Inferior parietal cortex (tissue), 1 donor: Measurements from ENCODE around the gene NCBP3.
"Not testable (repeated sequence)": the region's sequence is repeated elsewhere in the genome, so short reads cannot be mapped to it uniquely, and the experiment has no call there.

Experiments used
- DNase-seq: peaks from one replicate; pipeline ENCODE4 v3.0.0-alpha.2; 2016; ENCODE audit errors: extremely low spot score

The NCBP3 gene

DNA sequence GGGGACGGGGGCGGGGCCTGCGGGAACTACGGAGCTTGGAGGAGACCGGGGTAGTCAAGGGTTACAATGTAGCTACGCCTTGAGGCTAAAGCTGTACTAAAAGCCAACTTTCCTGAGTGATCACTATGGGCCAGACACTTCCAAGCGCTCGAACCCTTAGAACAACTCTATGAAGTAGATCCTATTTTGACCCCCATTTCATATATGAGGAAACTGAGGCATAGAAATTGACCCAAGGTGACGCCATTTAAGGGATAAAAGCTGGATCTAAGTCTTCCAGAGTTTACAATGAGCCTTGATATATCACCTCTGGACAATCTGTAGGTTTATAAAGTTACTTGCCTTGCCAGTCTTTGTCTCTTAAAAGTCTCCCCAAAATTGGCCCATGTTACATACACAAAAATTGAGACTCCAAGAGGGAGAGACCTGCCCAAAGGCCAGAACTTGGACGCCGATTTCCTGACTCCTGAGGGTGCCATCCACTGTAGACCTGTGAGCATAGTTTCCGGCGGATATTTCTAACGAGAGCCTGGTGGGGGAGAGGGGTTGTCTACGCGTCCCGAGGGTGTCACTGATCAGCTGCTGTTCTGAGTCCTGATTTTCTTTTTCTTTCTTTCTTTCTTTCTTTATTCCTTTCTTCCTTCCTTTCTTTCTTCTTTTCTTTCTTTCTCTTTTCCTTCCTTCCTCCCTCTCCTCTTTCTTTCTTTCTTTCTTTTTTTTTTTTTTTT, 555 bp upstream of the NCBP3 start:
- DNase-seq = no peak

GRCh38 chr17:3845291-3845620, 790 bp downstream of the NCBP3 start:
- DNase-seq = no peak

DNA sequence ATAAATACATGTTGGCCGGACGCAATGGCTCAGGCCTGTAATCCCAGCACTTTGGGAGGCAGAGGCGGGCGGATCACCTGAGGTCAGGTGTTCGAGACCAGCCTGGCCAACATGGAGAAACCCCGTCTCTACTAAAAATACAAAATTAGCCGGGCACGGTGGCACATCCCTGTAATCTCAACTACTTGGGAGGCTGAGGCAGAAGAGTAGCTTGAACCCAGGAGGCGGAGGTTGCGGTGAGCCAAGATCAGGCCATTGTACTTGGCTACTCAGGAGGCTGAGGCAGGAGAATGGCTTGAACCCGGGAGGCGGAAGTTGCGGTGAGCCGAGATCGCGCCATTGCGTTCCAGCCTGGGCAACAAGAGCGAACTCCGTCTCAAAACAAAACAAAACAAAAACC, 1.5 kb downstream of the NCBP3 start:
- DNase-seq = not testable (repeated sequence)

GRCh38 chr17:3843935-3844516, 2.0 kb downstream of the NCBP3 start:
- DNase-seq = no peak

- no peak for DNase-seq
Observed at GRCh38 chr17:3838206-3838605, 7.8 kb downstream of the NCBP3 start.

DNA sequence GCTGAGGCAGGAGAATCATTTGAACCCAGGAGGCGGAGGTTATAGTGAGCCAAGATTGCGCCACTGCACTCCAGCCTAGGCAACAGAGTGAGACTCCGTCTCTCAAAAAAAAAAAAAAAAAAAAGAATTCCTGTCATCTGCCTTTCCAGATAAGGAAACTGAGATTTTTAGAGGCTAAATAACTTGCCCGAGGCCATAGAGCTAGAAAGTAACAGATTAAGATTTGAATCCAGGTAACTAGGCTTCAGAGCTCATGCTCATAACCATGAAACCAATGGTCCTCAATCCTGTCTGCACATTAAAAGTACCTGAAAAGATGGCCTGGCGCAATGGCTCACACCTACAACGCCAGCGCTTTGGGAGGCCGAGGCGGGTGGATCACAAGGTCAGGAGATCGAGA, 9.5 kb downstream of the NCBP3 start:
- DNase-seq = no peak

DNA sequence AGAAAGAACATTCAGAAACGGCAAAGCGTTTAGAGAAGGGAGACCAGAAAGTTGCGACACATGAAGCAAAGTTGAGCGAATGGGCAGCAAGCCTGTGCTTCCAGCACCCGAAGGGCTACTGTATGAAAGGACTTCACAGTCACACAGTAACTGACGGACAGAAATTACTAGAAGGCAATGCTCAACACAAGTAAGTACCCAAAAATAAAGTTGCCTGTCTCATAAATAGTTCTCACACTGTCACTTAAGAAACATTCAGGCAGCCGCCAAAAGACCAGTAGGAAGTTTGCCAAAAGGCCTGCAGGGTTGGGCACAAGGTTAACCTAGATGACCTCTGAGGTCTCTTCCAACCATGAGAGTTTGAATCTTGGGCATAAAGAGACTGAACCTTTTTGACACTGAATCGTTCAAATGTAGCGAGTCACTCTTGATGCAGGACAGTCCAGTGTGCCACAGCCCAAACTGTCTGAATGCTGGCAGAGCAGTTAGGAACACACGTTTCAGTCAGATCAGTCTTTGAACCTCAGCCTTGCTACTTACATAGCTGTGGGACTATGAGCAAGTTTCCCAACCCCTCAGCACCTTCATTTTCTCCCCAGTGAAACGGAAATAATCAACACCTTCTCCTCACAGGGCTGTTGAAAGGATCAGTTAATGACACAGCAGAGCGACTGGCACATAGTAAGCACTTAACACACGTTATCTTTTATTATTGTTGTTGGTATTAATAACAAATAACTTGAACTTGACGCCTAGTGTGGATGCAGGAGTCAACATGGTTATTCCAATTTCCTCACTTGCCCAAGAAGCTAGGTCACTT, 10.4 kb downstream of the NCBP3 start:
- no peak for DNase-seq

- no peak for DNase-seq
Observed at GRCh38 chr17:3834811-3835210, 11.2 kb downstream of the NCBP3 start.

GRCh38 chr17:3828852-3829232, 17.2 kb downstream of the NCBP3 start:
- DNase-seq = no peak

- no peak for DNase-seq
Observed at GRCh38 chr17:3828151-3828851, 17.7 kb downstream of the NCBP3 start.

DNA sequence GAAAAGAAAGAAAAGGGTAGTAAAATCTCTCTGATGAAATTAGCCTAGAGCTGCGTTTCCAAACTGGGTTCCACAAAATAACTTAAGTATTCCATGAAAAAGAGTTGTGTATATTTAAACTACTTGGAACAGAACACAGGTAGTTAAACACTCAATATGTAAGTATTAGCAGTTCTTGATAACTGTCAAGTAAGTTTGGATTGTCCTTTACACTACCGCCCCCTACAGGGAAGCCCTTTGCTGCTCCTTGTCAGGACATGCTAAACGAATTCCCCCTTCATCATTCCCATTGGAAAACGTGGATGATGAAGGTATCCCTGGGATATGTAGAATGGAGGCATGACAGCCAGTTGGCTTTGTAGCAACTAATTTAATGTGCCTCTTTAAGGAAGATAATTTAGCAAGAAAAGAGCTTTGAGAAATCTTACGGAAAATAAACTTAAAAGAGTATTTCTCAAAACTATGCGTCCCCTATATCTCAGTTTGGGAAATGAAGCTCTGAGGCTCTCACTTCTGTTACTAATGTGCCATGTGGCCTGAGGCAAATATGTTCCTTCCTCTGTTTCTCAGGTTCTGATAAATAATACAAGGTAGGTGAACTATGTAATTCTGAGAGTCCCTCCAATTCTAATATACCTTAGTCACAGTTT, 18.8 kb downstream of the NCBP3 start:
- peak; percentile 90 for DNase-seq

DNA sequence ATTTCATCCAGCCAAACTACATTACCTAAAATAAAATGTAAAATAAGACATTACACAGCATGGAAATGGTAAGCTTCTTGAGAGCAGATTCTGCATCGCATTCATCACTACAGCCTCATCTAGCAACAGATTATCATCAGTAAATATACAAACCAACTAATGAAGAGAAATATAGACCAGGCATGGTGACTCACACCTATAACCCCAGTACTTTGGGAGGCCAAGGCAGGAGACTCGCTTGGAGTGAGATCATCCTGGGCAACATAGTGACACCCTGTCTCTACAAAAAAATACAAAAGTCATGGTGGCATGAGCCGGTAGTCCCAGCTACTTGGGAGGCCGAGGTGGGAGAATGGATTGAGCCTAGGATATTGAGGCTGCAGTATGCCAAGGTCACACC, 19.9 kb downstream of the NCBP3 start:
- DNase-seq = no peak

GRCh38 chr17:3821101-3821500, 24.9 kb downstream of the NCBP3 start:
- DNase-seq = no peak

DNA sequence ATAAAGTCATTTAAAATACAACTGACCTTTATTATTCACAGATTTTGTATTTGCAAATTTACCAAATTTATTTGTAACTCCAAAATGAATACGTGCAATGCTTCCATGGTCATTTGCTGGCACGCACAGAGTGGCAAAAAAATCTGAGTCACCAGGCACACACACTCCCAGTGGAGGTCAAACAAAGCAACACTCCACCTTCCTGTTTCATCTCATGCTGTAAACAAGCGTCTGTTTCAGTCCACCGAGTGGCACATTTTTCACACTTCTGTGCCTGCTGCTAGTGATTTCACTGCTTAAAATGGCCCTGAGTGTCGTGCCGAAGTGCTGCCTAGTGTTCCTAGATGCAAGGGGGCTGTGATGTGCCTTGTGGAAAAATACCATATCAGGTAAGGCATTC, 27.3 kb downstream of the NCBP3 start:
- DNase-seq = no peak

GRCh38 chr17:3817851-3818605, 28.0 kb downstream of the NCBP3 start:
- peak; percentile 26 for DNase-seq

DNA sequence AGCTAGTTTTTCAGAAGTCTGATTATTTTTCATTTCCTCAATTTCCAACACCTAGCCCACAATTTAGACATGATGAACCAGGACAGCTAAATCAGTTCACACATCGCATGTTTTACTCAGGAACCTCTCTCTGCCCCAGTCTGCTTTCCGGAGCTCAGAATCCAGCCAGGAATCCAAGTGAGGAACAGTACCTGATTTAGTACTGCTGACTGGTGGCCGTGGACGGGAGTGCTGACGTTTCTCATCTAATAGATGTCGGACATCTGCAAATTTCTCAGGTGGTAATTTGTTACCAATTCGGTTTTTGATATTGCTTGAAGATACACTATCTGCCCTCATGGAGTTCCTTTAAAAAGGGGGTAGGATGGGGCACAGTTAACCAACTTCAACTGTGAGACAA, 30.1 kb downstream of the NCBP3 start:
- DNase-seq = no peak

DNA sequence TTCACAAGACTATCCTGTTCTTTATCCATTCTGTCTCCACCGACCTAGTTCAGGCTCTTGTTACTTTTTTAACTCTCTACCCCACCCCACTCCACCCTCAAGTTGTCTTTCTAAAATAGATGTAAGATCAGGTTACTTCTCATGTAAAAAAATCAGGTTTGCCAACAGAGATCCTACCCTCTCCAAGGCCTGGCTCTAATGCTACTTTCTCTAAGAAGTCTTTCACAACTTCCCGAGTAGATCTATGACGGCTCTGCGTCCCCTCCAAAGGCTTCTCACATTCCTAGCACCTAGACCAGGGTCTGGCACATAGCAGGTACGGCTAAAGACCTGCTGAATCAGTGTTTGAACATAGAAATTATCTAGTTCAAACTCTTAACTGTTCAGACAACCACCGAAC, 30.9 kb downstream of the NCBP3 start:
- no peak for DNase-seq

- no peak for DNase-seq
Observed at GRCh38 chr17:3814361-3814760, 31.7 kb downstream of the NCBP3 start.

GRCh38 chr17:3813171-3813570, 32.9 kb downstream of the NCBP3 start:
- no peak for DNase-seq

DNA sequence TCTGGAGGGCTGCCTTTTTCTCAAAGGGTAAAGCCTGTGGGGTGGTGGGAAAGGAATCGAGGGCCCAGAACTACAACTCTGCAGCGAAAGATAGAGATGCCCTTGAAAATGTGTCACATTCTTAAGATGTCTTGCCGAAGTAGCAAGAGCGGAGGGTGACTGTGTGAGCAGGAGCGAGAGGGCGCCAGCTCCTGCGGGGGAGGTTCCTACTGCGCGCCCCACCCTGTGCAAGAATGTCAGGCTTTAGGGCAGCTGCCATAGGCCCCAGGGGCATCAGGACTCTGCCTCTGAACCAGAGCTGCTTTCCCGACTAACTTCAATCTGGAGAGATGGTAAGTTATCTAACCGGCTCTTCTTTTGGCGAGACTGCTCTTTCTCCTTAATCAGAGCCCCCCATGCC, 33.3 kb downstream of the NCBP3 start:
- DNase-seq = no peak

GRCh38 chr17:3812284-3812683, 33.8 kb downstream of the NCBP3 start:
- DNase-seq = no peak
